Measurements from ENCODE around the gene MS4A15.

MS4A15 gene

DNA sequence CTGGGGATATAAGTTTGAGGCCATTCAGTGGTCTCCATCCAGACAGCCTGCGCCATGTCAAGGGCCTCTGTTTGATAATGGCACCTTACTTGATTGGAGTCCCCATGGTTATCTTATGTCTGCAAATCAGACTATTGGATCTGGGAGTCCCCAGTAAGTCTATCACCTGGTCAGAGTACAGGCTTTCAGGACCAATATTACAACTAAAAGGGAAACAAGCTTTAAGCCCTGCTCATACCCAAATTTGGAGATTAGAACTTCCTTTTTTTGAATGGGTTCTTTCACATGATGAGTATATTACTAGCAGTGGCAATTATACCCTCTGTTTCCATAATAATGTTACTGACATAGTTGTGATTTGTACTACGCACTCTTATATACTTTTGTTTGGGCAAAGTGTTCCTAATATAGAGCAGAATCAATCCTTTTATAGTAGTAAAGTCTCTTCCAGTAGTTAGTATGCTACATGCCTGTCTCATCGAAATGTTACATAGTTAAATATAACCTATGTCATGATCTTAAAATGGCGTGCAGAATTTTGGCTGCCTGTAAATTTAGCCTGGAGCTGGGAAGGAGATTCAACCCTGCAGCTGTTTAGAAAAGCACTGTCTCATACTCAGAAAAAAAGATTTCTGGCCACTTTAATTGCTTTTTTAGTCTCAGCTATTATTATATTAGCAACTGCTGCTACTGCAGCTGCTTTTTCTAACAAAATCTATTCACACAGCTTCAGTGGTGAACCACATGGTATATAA lies 4.9 kb downstream of the MS4A15 start:
- no peak for DNase-seq (ENCODE audit: low spot score)
- TF ChIP-seq, protein P1, sequence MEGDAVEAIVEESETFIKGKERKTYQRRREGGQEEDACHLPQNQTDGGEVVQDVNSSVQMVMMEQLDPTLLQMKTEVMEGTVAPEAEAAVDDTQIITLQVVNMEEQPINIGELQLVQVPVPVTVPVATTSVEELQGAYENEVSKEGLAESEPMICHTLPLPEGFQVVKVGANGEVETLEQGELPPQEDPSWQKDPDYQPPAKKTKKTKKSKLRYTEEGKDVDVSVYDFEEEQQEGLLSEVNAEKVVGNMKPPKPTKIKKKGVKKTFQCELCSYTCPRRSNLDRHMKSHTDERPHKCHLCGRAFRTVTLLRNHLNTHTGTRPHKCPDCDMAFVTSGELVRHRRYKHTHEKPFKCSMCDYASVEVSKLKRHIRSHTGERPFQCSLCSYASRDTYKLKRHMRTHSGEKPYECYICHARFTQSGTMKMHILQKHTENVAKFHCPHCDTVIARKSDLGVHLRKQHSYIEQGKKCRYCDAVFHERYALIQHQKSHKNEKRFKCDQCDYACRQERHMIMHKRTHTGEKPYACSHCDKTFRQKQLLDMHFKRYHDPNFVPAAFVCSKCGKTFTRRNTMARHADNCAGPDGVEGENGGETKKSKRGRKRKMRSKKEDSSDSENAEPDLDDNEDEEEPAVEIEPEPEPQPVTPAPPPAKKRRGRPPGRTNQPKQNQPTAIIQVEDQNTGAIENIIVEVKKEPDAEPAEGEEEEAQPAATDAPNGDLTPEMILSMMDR (IDR thresholded peaks at IDR 0.05; ENCODE audit: borderline replicate concordance, control extremely low read depth, extremely low read depth, insufficient read depth, missing control alignments), result no peak
- in situ Hi-C loops (cut with MboI; ENCODE audit: low sequenced_read_pairs, unreplicated experiment), result no loop called here

DNA sequence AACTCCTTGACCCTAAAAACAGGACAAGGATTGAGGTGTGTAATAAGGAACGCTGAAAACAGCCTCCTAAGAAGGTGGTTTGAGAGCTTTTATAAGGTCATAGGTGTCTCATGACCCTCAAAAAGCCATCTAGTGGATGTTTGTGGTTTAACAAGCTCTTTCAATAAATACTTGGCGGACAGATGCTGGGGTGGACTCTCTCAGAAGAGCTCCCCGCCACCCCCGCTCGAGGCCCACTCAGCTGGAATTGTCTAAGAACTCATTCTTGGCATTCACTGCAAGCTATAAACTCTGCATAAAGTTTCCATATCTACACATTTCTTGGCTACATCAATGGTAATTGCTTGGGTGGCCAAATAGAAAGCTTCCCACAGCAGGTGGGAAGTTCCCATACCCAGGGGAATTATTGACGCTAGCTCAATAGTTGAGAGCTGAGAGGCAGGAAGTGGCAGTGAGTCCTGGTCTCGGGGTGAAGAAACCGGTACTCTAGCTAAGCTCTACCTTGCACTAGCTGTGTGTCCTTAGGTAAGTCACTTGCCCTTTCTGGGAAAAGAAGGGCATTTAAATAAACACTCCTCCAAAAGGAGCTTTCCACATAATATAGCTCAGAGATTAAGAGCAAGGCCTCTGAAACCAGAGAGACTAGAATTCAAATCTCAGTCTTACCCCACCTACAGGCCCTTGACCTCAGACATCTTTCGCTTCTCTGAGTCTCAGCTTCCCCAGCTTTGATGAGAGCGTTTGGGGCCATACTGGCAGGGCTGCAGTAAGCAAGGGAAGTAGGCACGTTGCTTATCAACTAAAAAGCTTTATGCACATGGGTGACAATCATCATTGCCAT lies 6.4 kb downstream of the MS4A15 start:
- TF ChIP-seq, protein P1 (IDR thresholded peaks at IDR 0.05; ENCODE audit: borderline replicate concordance, control extremely low read depth, extremely low read depth, insufficient read depth, missing control alignments), result peak; percentile 30
- in situ Hi-C loops (cut with MboI; ENCODE audit: low sequenced_read_pairs, unreplicated experiment), result no loop called here
- peak; percentile 70 for DNase-seq (ENCODE audit: low spot score)

DNA sequence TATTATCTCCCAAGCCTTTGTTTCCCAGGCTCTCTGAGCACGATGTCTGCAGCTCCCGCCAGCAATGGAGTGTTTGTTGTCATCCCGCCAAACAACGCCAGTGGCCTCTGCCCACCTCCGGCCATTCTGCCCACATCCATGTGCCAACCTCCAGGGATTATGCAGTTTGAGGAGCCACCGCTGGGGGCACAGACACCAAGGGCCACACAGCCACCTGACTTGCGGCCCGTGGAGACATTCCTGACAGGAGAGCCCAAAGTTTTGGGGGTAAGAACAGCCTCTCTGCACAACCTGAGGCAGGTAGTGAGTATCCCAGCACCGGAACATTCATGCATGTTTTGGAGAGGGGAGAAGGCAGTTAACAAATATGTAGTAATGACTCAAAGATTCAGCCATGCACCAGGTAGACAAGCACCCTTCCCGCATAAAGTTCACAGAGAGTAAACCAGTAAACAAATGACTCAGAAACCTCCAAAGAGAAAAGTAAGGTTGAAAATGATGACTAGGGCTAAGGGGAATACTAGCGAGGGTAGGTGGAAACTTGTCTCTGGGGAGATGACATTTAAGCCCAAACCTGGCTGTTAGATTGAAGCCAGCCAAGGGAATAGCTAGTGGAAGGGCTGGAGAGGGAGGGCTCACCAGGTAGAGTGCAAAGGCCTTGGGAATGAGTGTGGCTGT lies 7.2 kb downstream of the MS4A15 start:
- DNase-seq (ENCODE audit: low spot score), result no peak
- TF ChIP-seq, protein P1 (IDR thresholded peaks at IDR 0.05; ENCODE audit: borderline replicate concordance, control extremely low read depth, extremely low read depth, insufficient read depth, missing control alignments), result no peak
- in situ Hi-C loops (cut with MboI; ENCODE audit: low sequenced_read_pairs, unreplicated experiment), result no loop called here

DNA sequence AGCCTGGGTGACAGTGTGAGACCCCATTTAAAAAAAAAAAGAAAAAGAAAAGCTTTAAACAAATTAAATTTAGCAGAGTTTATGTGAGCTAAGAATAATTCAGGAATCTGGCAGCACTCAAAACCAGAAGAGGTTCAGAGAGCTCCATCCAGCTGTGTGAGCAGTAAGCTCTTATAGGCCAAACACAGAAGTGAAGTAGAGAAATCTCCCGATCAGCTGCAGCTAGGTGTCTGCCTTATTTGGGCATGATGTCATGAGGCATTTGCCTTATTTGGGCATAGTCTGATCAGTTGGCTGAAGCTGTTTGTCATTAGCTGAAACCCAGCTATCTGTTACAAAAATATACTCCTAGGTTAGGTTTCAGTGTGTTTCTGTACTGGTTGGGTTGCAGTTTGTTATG lies 8.2 kb downstream of the MS4A15 start:
- in situ Hi-C loops (cut with MboI; ENCODE audit: low sequenced_read_pairs, unreplicated experiment), result no loop called here
- TF ChIP-seq, protein P1 (IDR thresholded peaks at IDR 0.05; ENCODE audit: borderline replicate concordance, control extremely low read depth, extremely low read depth, insufficient read depth, missing control alignments), result no peak
- DNase-seq (ENCODE audit: low spot score), result peak; percentile 64

DNA sequence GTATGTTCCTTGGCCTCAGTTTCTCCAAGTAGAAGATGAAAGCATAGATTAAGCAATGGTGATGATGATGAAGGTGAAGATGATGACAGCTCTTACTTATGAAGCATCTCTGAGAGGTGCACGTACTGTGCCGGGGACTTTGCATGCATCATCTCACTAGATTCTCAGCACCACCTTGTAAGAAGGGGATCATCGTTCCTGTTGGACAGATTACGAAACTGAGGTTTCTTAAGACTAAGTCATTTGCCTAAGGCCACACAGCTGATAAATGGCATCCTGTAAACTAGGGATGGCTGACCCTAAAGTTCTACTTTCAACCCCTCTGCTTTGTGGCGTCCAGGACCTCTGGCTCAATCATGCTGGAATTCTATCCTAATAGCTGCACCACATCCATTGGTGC lies 8.7 kb downstream of the MS4A15 start:
- TF ChIP-seq, protein P1 (IDR thresholded peaks at IDR 0.05; ENCODE audit: borderline replicate concordance, control extremely low read depth, extremely low read depth, insufficient read depth, missing control alignments), result no peak
- no peak for DNase-seq (ENCODE audit: low spot score)
- in situ Hi-C loops (cut with MboI; ENCODE audit: low sequenced_read_pairs, unreplicated experiment), result no loop called here

DNA sequence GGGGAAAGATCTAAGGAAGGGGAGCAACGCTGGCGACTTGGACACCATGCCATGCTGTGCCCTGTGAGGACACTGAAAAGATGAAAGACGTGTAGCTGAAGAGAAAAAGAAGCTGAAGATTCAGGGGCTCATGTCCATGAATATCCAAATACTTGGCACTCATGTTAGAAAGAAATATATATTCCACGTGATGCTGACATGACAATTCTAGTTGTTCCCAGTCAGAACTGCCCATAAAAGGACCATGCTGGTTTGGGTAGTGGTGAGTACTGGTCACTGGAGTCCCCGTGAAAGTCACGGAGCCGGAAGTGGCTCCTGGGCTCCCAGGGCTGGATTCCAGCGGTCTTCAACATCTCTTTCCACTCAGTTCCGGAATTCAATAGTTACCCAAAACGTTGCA lies 9.9 kb downstream of the MS4A15 start:
- TF ChIP-seq, protein P1 (IDR thresholded peaks at IDR 0.05; ENCODE audit: borderline replicate concordance, control extremely low read depth, extremely low read depth, insufficient read depth, missing control alignments), result no peak

More for the DNA sequence above, 9.9 kb downstream of the MS4A15 start:
- no peak for DNase-seq (ENCODE audit: low spot score)
- in situ Hi-C loops (cut with MboI; ENCODE audit: low sequenced_read_pairs, unreplicated experiment), result no loop called here
